ENCODE results near the gene TNN. TPM values are rescaled to one million over a fixed set of nuclear protein-coding genes. Genes with fewer than 3 reads are reported as not detected.
"Not testable (repeated sequence)": the region's sequence is repeated elsewhere in the genome, so short reads cannot be mapped to it uniquely, and the experiment has no call there.

The TNN gene
- total and polyA plus RNA-seq, 4 experiments from 2014 or later, result not detected

GRCh38 chr1:175090780-175091179, 23.1 kb downstream of the TNN start:
- Histone ChIP-seq H3K27me3 (ENCODE audit: insufficient read depth, low read length) (no peaks in the 10 kb centered on the region), H3K9me3 (ENCODE audit: control insufficient read depth in 1 of 2, low read length in 2 of 2) (no peaks in the 10 kb centered on the region), H3K27ac (ENCODE audit: low read depth, low read length) (no peak overlapping the region), H3K4me3 (ENCODE audit: low read length in 2 of 2) (no peak overlapping the region), H3K36me3 (ENCODE audit: insufficient read depth, low read length) (no peaks in the 10 kb centered on the region), H3K4me1 (ENCODE audit: insufficient read depth, low read length) (no peaks in the 10 kb centered on the region)
- Mint-ChIP-seq H3K9me3 (no peaks in the 10 kb centered on the region), H3K4me1 (no peaks in the 10 kb centered on the region), H3K27ac (no peak overlapping the region), H3K27me3 (peaks cover 2% of the 10 kb centered on the region in 2 donors), H3K4me3 (no peak overlapping the region), H3K36me3 (no peaks in the 10 kb centered on the region)
- intact Hi-C loops (cut with micrococcal nuclease), result no loop called here
- POLR2A ChIA-PET (ENCODE audit: partially characterized antibody), result no interaction called here
- DNase-seq, result no peak
- CTCF ChIA-PET (ENCODE audit: partially characterized antibody), result interaction anchor here (1.2 kb wide), 1 partner anchor 34 kb away, joined by 3 read pairs; no protein-coding TSS in a partner anchor

- no peaks in the 10 kb centered on the region for H3K9me3 Mint-ChIP-seq
- no peak overlapping the region for H3K27ac Mint-ChIP-seq
- ChIA-PET CTCF (ENCODE audit: partially characterized antibody) (interaction anchor here (0.8 kb wide), 1 partner anchor 17 kb away, joined by 3 read pairs; no protein-coding TSS in a partner anchor), POLR2A (ENCODE audit: partially characterized antibody) (no interaction called here)
- Histone ChIP-seq H3K36me3 (ENCODE audit: insufficient read depth, low read length) (no peaks in the 10 kb centered on the region), H3K27ac (ENCODE audit: low read depth, low read length) (no peak overlapping the region), H3K9me3 (ENCODE audit: control insufficient read depth in 1 of 2, low read length in 2 of 2) (no peaks in the 10 kb centered on the region), H3K27me3 (ENCODE audit: insufficient read depth, low read length) (no peaks in the 10 kb centered on the region), H3K4me3 (ENCODE audit: low read length in 2 of 2) (no peak overlapping the region), H3K4me1 (ENCODE audit: insufficient read depth, low read length) (no peaks in the 10 kb centered on the region)
- H3K27me3 Mint-ChIP-seq, result peaks cover 0 to 2% of the 10 kb centered on the region in 2 donors
- H3K4me3 Mint-ChIP-seq, result no peak overlapping the region
- H3K4me1 Mint-ChIP-seq, result no peaks in the 10 kb centered on the region
- no peak for DNase-seq
- no peaks in the 10 kb centered on the region for H3K36me3 Mint-ChIP-seq
- intact Hi-C loops (cut with micrococcal nuclease), result no loop called here
Measured at GRCh38 chr1:175094626-175095025, 27.0 kb downstream of the TNN start.

- intact Hi-C loops (cut with micrococcal nuclease), result no loop called here
- CTCF ChIA-PET (ENCODE audit: partially characterized antibody), result interaction anchor here (0.8 kb wide), 1 partner anchor 18 kb away, joined by 3 read pairs; no protein-coding TSS in a partner anchor
Measured at GRCh38 chr1:175095069-175095468, 27.4 kb downstream of the TNN start.

GRCh38 chr1:175095978-175096607, 28.5 kb downstream of the TNN start:
- ChIA-PET POLR2A (ENCODE audit: partially characterized antibody) (no interaction called here), CTCF (ENCODE audit: partially characterized antibody) (no interaction called here)
- intact Hi-C loops (cut with micrococcal nuclease), result no loop called here
- Mint-ChIP-seq H3K27ac (peak overlapping the region in 1 of 7 donors; percentile 1), H3K36me3 (no peaks in the 10 kb centered on the region), H3K4me3 (no peak overlapping the region), H3K4me1 (no peaks in the 10 kb centered on the region), H3K9me3 (no peaks in the 10 kb centered on the region), H3K27me3 (peaks cover 0 to 2% of the 10 kb centered on the region in 2 donors)
- H3K9me3 ChIP-seq (ENCODE audit: control insufficient read depth in 1 of 2, low read length in 2 of 2), result no peaks in the 10 kb centered on the region
- DNase-seq, result no peak
- no peaks in the 10 kb centered on the region for H3K36me3 ChIP-seq (ENCODE audit: insufficient read depth, low read length)
- no peak overlapping the region for H3K27ac ChIP-seq (ENCODE audit: low read depth, low read length)
- H3K4me3 ChIP-seq (ENCODE audit: low read length in 2 of 2), result no peak overlapping the region
- no peaks in the 10 kb centered on the region for H3K27me3 ChIP-seq (ENCODE audit: insufficient read depth, low read length)
- H3K4me1 ChIP-seq (ENCODE audit: insufficient read depth, low read length), result no peaks in the 10 kb centered on the region

More at GRCh38 chr1:175095069-175095468, 27.4 kb downstream of the TNN start:
- POLR2A ChIA-PET (ENCODE audit: partially characterized antibody), result no interaction called here
- Mint-ChIP-seq H3K4me3 (no peak overlapping the region), H3K9me3 (no peaks in the 10 kb centered on the region), H3K4me1 (no peaks in the 10 kb centered on the region), H3K27ac (no peak overlapping the region), H3K27me3 (peaks cover 0 to 2% of the 10 kb centered on the region in 2 donors), H3K36me3 (no peaks in the 10 kb centered on the region)
- no peak overlapping the region for H3K4me3 ChIP-seq (ENCODE audit: low read length in 2 of 2)
- no peak overlapping the region for H3K27ac ChIP-seq (ENCODE audit: low read depth, low read length)
- H3K27me3 ChIP-seq (ENCODE audit: insufficient read depth, low read length), result no peaks in the 10 kb centered on the region
- H3K36me3 ChIP-seq (ENCODE audit: insufficient read depth, low read length), result no peaks in the 10 kb centered on the region
- no peaks in the 10 kb centered on the region for H3K4me1 ChIP-seq (ENCODE audit: insufficient read depth, low read length)
- no peaks in the 10 kb centered on the region for H3K9me3 ChIP-seq (ENCODE audit: control insufficient read depth in 1 of 2, low read length in 2 of 2)
- DNase-seq, result no peak

- Histone ChIP-seq H3K36me3 (ENCODE audit: insufficient read depth, low read length) (no peaks in the 10 kb centered on the region), H3K27me3 (ENCODE audit: insufficient read depth, low read length) (no peaks in the 10 kb centered on the region), H3K4me1 (ENCODE audit: insufficient read depth, low read length) (no peaks in the 10 kb centered on the region), H3K4me3 (ENCODE audit: low read length in 2 of 2) (no peak overlapping the region), H3K27ac (ENCODE audit: low read depth, low read length) (no peak overlapping the region), H3K9me3 (ENCODE audit: control insufficient read depth in 1 of 2, low read length in 2 of 2) (no peaks in the 10 kb centered on the region)
- no peak for DNase-seq
- CTCF ChIA-PET (ENCODE audit: partially characterized antibody), result no interaction called here
- H3K9me3 Mint-ChIP-seq, result no peaks in the 10 kb centered on the region
- no peak overlapping the region for H3K27ac Mint-ChIP-seq
- POLR2A ChIA-PET (ENCODE audit: partially characterized antibody), result no interaction called here
- H3K4me1 Mint-ChIP-seq, result no peaks in the 10 kb centered on the region
- H3K36me3 Mint-ChIP-seq, result no peaks in the 10 kb centered on the region
- intact Hi-C loops (cut with micrococcal nuclease), result no loop called here
- H3K4me3 Mint-ChIP-seq, result no peak overlapping the region
- peaks cover 0 to 2% of the 10 kb centered on the region in 2 donors for H3K27me3 Mint-ChIP-seq
Measured at GRCh38 chr1:175097361-175097760, 29.7 kb downstream of the TNN start.

GRCh38 chr1:175099916-175100315, 32.3 kb downstream of the TNN start:
- Histone ChIP-seq H3K27me3 (ENCODE audit: insufficient read depth, low read length) (no peaks in the 10 kb centered on the region), H3K27ac (ENCODE audit: low read depth, low read length) (no peak overlapping the region), H3K9me3 (ENCODE audit: control insufficient read depth in 1 of 2, low read length in 2 of 2) (no peaks in the 10 kb centered on the region), H3K36me3 (ENCODE audit: insufficient read depth, low read length) (no peaks in the 10 kb centered on the region), H3K4me1 (ENCODE audit: insufficient read depth, low read length) (no peaks in the 10 kb centered on the region), H3K4me3 (ENCODE audit: low read length in 2 of 2) (no peak overlapping the region)
- no peak for DNase-seq
- intact Hi-C loops (cut with micrococcal nuclease), result loop anchor here (1.0 kb wide), 1 partner anchor 8 kb away; no protein-coding TSS in a partner anchor
- CTCF ChIA-PET (ENCODE audit: partially characterized antibody), result no interaction called here
- Mint-ChIP-seq H3K36me3 (no peaks in the 10 kb centered on the region), H3K4me1 (no peaks in the 10 kb centered on the region), H3K27me3 (peaks cover 0 to 2% of the 10 kb centered on the region in 2 donors), H3K9me3 (no peaks in the 10 kb centered on the region), H3K27ac (no peak overlapping the region), H3K4me3 (no peak overlapping the region)
- POLR2A ChIA-PET (ENCODE audit: partially characterized antibody), result no interaction called here

- H3K27me3 ChIP-seq (ENCODE audit: insufficient read depth, low read length); POLR2A ChIA-PET (ENCODE audit: partially characterized antibody); H3K27ac ChIP-seq (ENCODE audit: low read depth, low read length); CTCF ChIA-PET (ENCODE audit: partially characterized antibody); H3K4me3 ChIP-seq (ENCODE audit: low read length in 2 of 2); DNase-seq; H3K4me1 ChIP-seq (ENCODE audit: insufficient read depth, low read length); H3K27ac Mint-ChIP-seq; H3K36me3 ChIP-seq (ENCODE audit: insufficient read depth, low read length); H3K27me3 Mint-ChIP-seq; H3K4me1 Mint-ChIP-seq; H3K36me3 Mint-ChIP-seq; H3K4me3 Mint-ChIP-seq; intact Hi-C loops (cut with micrococcal nuclease); H3K9me3 Mint-ChIP-seq; H3K9me3 ChIP-seq (ENCODE audit: control insufficient read depth in 1 of 2, low read length in 2 of 2): not testable (repeated sequence)
Measured at GRCh38 chr1:175102166-175102565, 34.5 kb downstream of the TNN start.
